Transverse colon (tissue), 4 donors: ENCODE measurements around the gene C15orf39.

ENCODE experiments used
- EP300 ChIP-seq: sonication (generic); formaldehyde crosslinking; IDR thresholded peaks from one replicate; pipeline ENCODE4 v1.6.1; 2017; ENCODE audit warnings: antibody characterized with exemption, low read depth
- POLR2A ChIP-seq: fragments of 450-650 bp; IDR thresholded peaks from one replicate; pipeline ENCODE4 v1.6.1; 2016; ENCODE audit warnings: antibody characterized with exemption, mild to moderate bottlenecking, moderate library complexity
- POLR2AphosphoS5 ChIP-seq, 3 donors: sonication (generic); formaldehyde crosslinking; IDR thresholded peaks; one replicate each; pipeline ENCODE4 v1.6.1; 2016; ENCODE audit warnings: antibody characterized with exemption in 3 of 3
- TF ChIP-seq, protein P1 (sequence below), 5 experiments: fragments of 200-600 bp in 3 of 5; fragments of 450-650 bp in 2 of 5; sonication (generic) in 3 of 5; IDR thresholded peaks; 1 replicate in 2 of 5; 2 replicates in 3 of 5; pipeline ENCODE4 v1.5.1; 2016 to 2017; ENCODE audit warnings: antibody characterized with exemption in 5 of 5, inconsistent platforms in 3 of 5, mild to moderate bottlenecking in 2 of 5, moderate library complexity in 1 of 5

- TF ChIP-seq, protein P1, sequence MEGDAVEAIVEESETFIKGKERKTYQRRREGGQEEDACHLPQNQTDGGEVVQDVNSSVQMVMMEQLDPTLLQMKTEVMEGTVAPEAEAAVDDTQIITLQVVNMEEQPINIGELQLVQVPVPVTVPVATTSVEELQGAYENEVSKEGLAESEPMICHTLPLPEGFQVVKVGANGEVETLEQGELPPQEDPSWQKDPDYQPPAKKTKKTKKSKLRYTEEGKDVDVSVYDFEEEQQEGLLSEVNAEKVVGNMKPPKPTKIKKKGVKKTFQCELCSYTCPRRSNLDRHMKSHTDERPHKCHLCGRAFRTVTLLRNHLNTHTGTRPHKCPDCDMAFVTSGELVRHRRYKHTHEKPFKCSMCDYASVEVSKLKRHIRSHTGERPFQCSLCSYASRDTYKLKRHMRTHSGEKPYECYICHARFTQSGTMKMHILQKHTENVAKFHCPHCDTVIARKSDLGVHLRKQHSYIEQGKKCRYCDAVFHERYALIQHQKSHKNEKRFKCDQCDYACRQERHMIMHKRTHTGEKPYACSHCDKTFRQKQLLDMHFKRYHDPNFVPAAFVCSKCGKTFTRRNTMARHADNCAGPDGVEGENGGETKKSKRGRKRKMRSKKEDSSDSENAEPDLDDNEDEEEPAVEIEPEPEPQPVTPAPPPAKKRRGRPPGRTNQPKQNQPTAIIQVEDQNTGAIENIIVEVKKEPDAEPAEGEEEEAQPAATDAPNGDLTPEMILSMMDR (IDR thresholded peaks at IDR 0.05), result peak; percentile 9 to 58 (median 28)
- peak; percentile 30 to 77 (median 76) for TF ChIP-seq POLR2AphosphoS5 (IDR thresholded peaks at IDR 0.05)
- peak; percentile 60 for TF ChIP-seq POLR2A
- TF ChIP-seq EP300, result no peak
Observed at GRCh38 chr15:75202251-75203016, 752 bp downstream of the C15orf39 start.
